H1 (cell line): ENCODE measurements around the gene HTR1B.

ENCODE experiments used
- EZH2 ChIP-seq: fragments of 200-600 bp; sonication (generic); IDR thresholded peaks from 2 replicates; pipeline ENCODE4 v1.7.1; 2012; ENCODE audit warnings: low read depth, mild to moderate bottlenecking, moderate library complexity, low read length, inconsistent platforms; ENCODE audit not compliant: severe bottlenecking
- GTF2F1 ChIP-seq: IDR thresholded peaks from 2 replicates; pipeline ENCODE4 v1.6.1; 2012; ENCODE audit warnings: low read depth, low read length, improper control_type of control experiment, borderline replicate concordance
- JUND ChIP-seq: IDR thresholded peaks from 2 replicates; pipeline ENCODE4 v1.6.1; 2011; ENCODE audit warnings: mild to moderate bottlenecking, improper control_type of control experiment, low read length
- MAFK ChIP-seq: IDR thresholded peaks from 2 replicates; pipeline ENCODE4 v1.6.1; 2012; ENCODE audit warnings: low read depth, mild to moderate bottlenecking, improper control_type of control experiment, low read length
- PHF8 ChIP-seq: fragments of 200-600 bp; sonication (generic); conservative IDR thresholded peaks from 2 replicates; pipeline ENCODE4 v1.7.1; 2012; ENCODE audit warnings: low read depth, mild to moderate bottlenecking, inconsistent platforms, low read length, moderate library complexity
- POLR2A ChIP-seq, 2 experiments: IDR thresholded peaks; 1 replicate in 1 of 2; 2 replicates in 1 of 2; pipeline ENCODE4 v1.6.1; 2011; ENCODE audit warnings: low read depth in 2 of 2, low read length in 2 of 2, mild to moderate bottlenecking in 2 of 2; ENCODE audit errors: control extremely low read depth in 1 of 2
- POU5F1 ChIP-seq: IDR thresholded peaks from 2 replicates; pipeline ENCODE4 v1.6.1; 2011; ENCODE audit warnings: low read depth, mild to moderate bottlenecking, low read length, moderate library complexity
- SIN3A ChIP-seq, 2 experiments: IDR thresholded peaks in 1 of 2; conservative IDR thresholded peaks in 1 of 2; 2 replicates each; pipeline ENCODE4 v1.6.1; 2011 to 2012; ENCODE audit warnings: low read length in 2 of 2, improper control_type of control experiment in 1 of 2, low read depth in 1 of 2, mild to moderate bottlenecking in 1 of 2
- SRF ChIP-seq: IDR thresholded peaks from 2 replicates; pipeline ENCODE4 v1.6.1; 2011; ENCODE audit warnings: mild to moderate bottlenecking, low read depth, low read length, moderate library complexity
- SUZ12 ChIP-seq: fragments of 200-600 bp; sonication (generic); IDR thresholded peaks from 2 replicates; pipeline ENCODE4 v1.6.1; 2012; ENCODE audit warnings: mild to moderate bottlenecking, inconsistent platforms, low read length, moderate library complexity, mixed read lengths
- TBP ChIP-seq: IDR thresholded peaks from 2 replicates; pipeline ENCODE4 v1.6.1; 2011; ENCODE audit warnings: low read depth, low read length, improper control_type of control experiment
- TF ChIP-seq, protein P1 (sequence below): IDR thresholded peaks from 2 replicates; pipeline ENCODE4 v1.6.1; 2012; ENCODE audit warnings: low read length, inconsistent platforms

DNA sequence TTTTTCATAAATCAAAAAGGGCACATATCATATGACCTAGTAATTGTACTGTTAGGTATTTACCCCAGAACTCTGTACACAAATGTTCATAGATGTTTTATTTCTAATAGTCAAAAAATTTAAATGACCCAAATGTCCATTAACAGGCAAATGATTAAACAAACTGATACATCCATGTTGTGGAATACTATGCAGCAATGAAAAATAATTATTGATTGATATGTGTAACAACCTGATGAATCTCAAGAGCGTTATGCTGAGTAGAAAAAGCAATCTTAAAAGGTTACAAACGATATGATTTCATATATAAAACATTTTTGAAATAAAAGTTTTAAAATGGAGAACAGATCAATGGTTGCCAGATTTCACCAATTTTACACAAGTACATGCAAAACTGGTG, 18.1 kb downstream of the HTR1B start:
- TF ChIP-seq EZH2 (no peak), SRF (no peak), JUND (no peak), SUZ12 (no peak), TBP (no peak), PHF8 (no peak), POU5F1 (no peak), SIN3A (conservative IDR thresholded peaks at IDR 0.05 in 1 of 2, IDR thresholded peaks at IDR 0.05 in 1 of 2; ENCODE audit: low read depth in 1 of 2, low read length in 2 of 2) (no peak), GTF2F1 (no peak), MAFK (no peak), POLR2A (IDR thresholded peaks at IDR 0.05; ENCODE audit: control extremely low read depth in 1 of 2, low read depth in 2 of 2, low read length in 2 of 2) (no peak)
- TF ChIP-seq, protein P1, sequence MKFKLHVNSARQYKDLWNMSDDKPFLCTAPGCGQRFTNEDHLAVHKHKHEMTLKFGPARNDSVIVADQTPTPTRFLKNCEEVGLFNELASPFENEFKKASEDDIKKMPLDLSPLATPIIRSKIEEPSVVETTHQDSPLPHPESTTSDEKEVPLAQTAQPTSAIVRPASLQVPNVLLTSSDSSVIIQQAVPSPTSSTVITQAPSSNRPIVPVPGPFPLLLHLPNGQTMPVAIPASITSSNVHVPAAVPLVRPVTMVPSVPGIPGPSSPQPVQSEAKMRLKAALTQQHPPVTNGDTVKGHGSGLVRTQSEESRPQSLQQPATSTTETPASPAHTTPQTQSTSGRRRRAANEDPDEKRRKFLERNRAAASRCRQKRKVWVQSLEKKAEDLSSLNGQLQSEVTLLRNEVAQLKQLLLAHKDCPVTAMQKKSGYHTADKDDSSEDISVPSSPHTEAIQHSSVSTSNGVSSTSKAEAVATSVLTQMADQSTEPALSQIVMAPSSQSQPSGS, result no peak
